GM18873 (cell line): ENCODE measurements around the gene MYOD1.

Experiments
- ATAC-seq: cut with Tn5 transposase; IDR thresholded peaks from one replicate; pipeline ENCODE4 v1.9.1; 2021; ENCODE audit warnings: mild to moderate bottlenecking, moderate library complexity, moderate number of reproducible peaks; ENCODE audit not compliant: unreplicated experiment, low FRiP score

MYOD1 gene

GRCh38 chr11:17700991-17701390 is 18.4 kb upstream of the MYOD1 start:
- ATAC-seq: no peak

GRCh38 chr11:17702876-17703275 is 16.5 kb upstream of the MYOD1 start:
- no peak for ATAC-seq

DNA sequence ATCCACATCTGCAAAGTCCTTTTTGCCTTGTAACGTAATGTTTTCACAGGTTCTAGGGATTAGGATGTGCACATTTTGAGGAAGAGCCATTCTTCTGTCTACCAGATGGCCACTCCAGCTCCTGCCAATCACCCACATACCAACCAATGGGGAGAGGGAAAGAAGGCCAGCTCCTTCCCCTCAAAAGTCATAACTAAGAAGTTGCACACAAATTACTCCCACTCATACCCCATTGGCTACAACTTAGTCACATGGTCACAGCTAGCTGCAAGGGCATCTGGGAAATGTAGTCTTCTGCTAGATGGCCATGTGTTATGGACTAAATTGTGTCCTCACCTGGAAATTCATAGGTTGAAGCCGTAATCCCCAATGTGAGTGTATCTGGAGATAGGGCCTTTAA is 15.4 kb upstream of the MYOD1 start:
- ATAC-seq: no peak

GRCh38 chr11:17707830-17708229 is 11.5 kb upstream of the MYOD1 start:
- ATAC-seq: no peak

DNA sequence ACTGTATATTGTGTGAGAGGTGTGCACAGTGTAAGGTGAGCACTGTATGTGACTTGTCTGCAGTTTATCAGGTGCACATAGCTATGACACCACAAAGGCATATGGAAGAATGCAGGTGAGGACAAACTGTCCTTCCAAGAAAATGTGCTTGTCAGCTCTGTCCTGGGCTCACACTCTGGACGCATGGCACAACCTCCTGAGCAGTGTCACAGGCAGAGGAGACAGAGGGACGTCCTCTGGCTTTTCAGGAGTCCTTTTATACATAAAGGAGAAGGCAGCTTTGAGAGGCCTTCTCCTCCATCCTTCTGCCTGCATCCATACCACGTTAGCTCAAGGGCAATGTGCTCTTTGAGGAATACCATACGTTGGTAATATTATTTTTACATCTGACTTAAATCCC is 7.5 kb upstream of the MYOD1 start:
- no peak for ATAC-seq

DNA sequence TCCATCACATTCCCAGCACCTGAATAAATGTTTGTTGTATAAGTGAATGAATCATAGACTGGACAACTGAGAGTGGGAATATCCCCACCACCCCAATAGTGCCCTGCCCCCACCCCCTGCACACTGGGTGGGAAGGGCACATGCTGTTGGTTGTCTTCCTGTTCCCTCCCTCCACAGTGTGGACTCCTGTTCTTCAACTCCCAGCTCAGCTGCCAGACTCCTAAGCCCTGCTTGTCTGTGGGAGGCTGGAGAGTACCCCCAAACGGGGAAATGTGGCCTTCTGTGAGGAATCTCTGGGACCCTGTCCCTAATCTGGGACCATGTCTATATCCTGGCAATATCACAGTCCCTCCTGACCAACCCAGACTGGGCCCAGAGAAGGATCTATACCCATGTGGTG is 5.5 kb upstream of the MYOD1 start:
- ATAC-seq: no peak

- ATAC-seq: no peak
Measured at GRCh38 chr11:17714356-17714854, 5.0 kb upstream of the MYOD1 start.

GRCh38 chr11:17714870-17715269 is 4.5 kb upstream of the MYOD1 start:
- no peak for ATAC-seq

DNA sequence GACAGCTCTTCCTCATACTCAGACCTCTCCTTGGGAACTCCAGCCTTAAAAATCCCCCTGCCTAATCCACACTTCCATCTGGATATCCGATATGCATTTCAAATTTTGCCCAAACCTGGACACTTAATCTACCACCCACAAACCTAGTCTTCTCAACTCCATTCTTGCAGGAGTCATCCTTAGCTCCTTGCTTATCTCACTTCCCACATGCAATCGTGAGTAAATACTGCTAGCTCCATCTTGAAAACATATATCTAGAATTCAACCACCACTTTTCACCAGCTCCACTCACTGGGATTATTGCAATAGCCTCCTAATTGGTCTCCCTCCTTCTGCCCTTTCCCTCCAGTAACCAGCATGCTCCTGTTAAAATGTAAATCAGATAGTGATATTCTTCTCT is 2.6 kb upstream of the MYOD1 start:
- no peak for ATAC-seq

GRCh38 chr11:17718015-17718414 is 1.4 kb upstream of the MYOD1 start:
- ATAC-seq: no peak

DNA sequence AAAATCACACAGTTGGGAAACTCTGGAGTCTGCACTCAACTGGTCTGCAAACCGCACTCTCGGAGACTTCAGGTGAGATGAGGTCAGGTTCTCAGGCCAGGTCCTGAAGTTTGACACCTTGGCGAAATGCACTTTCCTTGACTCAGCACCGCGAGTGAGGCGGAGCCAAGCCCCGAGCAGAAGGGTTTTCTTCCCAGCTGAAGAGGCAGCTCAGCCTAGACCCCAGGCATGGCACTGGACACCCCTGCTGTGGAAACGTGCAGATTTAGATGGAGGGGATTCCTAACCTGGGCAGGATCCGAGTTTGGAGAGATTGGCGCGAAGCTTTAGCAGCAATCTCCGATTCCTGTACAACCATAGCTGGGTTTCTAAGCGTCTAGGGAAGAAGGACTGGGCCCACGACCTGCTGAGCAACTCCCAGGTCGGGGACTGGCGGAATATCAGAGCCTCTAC is 835 bp upstream of the MYOD1 start:
- no peak for ATAC-seq

DNA sequence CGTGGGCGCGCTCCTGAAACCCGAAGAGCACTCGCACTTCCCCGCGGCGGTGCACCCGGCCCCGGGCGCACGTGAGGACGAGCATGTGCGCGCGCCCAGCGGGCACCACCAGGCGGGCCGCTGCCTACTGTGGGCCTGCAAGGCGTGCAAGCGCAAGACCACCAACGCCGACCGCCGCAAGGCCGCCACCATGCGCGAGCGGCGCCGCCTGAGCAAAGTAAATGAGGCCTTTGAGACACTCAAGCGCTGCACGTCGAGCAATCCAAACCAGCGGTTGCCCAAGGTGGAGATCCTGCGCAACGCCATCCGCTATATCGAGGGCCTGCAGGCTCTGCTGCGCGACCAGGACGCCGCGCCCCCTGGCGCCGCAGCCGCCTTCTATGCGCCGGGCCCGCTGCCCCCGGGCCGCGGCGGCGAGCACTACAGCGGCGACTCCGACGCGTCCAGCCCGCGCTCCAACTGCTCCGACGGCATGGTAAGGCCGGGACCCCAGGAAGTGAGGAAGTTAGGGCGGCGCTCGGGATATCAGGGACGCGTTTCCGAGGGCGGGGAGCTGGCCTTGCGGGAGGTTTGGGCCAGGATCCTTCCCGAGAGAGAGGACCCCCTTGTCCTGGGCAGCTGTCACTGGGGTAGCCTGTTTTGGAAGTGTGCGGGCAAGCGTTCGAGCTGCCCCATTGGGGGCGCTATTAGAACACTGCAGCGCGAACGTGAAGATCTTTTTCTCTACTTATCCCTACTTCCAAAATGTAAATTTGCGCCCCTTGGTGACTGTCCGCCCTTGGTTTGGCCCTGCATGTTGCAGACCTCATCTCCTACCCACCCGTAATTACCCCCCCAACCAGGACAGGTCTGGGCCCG is 796 bp downstream of the MYOD1 start:
- no peak for ATAC-seq

DNA sequence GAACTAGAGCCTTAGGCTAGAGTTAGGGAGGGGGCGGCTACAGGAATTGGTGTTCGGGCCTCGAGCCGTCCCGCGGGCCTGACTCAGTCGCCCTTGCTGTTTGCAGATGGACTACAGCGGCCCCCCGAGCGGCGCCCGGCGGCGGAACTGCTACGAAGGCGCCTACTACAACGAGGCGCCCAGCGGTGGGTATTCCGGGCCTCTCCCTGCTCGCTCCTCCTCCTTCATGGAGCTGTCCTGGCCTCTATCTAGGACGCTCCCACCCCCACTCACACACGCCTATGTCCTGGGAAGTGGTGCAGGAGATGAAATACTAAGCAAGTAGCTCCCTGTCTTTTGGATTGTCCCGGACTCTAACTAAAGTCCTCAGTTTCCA is 1.4 kb downstream of the MYOD1 start:
- no peak for ATAC-seq

GRCh38 chr11:17721242-17721999 is 2.0 kb downstream of the MYOD1 start:
- ATAC-seq: no peak

- ATAC-seq: no peak
Measured at GRCh38 chr11:17722000-17722643, 2.8 kb downstream of the MYOD1 start.

DNA sequence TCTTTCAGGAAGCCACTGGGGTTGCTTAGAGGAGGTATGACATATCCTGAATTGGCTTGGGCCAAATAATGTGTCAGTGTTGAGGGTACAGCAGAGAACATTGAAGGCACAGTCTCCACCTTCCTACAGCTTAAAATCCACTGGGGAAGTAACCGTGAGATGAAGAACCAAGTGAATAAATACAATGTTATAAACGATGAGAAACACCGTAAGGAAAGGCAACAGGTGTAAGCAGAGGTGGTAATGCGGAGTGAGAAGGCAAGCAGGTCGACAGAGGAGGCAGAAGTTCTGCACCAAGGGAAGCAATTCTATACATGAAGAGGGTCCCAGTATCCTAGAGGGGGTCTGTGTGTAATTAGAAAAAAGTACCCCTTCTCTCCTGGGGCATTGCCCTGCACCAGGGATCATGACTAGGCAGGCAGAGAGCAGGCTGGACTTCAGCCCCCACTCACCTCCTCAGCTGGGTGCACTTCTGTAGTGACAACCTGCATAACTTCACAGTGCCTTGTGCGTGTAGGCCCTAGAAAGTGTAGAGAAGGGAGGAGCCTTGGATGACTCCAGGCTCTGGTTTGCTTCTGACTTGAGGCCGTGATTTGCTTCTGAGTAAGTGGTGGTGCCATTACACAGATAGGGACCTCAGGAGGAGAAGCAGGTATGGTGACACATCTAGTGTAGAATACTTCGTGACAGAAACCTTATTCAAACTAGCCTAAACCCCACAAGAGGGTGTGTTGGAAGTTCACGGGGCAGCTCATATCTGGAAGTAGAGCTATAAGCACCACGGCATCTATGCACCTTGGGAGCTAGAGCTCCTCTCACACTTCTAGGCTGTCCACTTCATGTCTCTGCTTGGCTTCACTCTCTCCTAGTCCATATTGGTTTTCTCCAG is 4.9 kb downstream of the MYOD1 start:
- no peak for ATAC-seq

- ATAC-seq: no peak
Measured at GRCh38 chr11:17725174-17725573, 5.8 kb downstream of the MYOD1 start.

DNA sequence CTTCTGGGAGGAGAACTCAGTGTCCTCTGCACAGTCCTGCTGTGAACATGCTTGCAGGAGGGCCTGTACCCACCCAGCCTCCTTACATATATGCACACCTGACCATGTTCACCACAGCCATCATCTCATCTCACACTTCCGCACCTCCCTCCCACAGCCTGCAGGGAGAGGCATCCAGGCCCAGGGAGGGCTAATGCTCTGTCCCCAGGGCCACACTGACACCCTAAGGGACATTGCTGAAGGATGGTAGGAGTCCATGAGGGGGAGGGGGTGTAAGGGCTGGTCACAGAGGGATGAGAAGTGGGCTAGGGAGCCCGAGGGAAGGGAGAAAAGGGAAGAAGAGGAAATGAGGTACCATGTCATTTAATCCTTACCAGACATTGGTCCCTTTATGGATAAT is 10.8 kb downstream of the MYOD1 start:
- ATAC-seq: no peak

DNA sequence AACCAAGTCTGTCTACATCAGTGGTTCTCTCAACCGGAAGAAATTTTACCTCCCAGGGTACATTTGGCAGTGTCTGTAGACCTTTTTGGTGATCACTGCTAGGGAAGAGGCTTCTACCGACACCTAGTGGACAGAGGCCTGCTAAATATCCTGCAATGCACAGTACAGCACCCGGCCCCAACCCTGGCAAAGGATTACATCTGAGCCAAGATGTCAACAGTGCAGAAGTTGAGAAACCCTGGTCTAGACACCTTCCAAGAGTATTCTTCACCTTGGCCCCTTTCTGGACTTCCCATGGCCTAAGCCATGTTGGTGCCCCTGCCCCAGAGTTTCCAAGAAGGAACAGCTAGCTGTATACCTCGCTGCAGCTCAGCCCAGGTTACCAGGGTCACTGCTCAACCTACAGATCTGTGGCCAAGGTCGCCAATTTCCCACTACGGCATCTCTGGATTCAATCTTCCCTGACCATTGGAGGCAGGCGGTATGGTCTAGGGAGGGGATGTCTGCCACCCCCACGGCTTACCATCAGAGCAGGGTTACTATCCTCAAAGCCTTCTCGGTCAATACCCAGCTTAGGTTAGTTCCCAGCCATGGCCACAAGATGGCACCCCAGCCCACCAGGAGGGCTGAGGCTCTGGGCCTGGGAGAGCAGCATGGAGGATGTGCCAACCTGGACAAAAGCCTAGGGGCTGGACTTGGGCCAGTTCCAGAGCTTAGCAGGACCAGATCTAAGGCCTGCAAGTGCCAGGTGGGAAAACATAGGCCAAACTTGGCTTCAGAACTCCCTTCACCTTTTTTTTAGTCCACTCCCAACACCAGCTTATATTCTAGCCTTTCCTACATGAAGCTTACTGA is 11.5 kb downstream of the MYOD1 start:
- peak; percentile 74 for ATAC-seq
